Lower leg skin (tissue), 4 donors: ENCODE data around the gene NTRK3. TPM values are rescaled to one million over a fixed set of nuclear protein-coding genes. Genes with fewer than 3 reads are reported as not detected.

ENCODE experiments used
- DNase-seq, 2 donors: peaks; one replicate each; pipeline ENCODE4 v3.0.0-alpha.2; 2019; ENCODE audit warnings: low spot score in 2 of 2
- H3K4me3 ChIP-seq: fragments of 200-600 bp; sonication (generic); 2 replicates; pipeline ENCODE4 v1.5.1; 2017; ENCODE audit warnings: mild to moderate bottlenecking, low read depth; ENCODE audit not compliant: poor library complexity, severe bottlenecking
- CTCF ChIP-seq, 3 donors: fragments of 450-650 bp; IDR thresholded peaks; one replicate each; pipeline ENCODE4 v1.5.1; 2016; ENCODE audit warnings: antibody characterized with exemption in 3 of 3, mild to moderate bottlenecking in 3 of 3, moderate library complexity in 2 of 3
- POLR2A ChIP-seq, 2 donors: fragments of 450-650 bp; IDR thresholded peaks; one replicate each; pipeline ENCODE4 v1.6.1; 2016 to 2017; ENCODE audit warnings: antibody characterized with exemption in 2 of 2, mild to moderate bottlenecking in 1 of 2, moderate library complexity in 1 of 2
- WGBS, 2 donors: methylation state at CpG; one replicate each; pipeline ENCODE4 v1.1.5; 2018; 5-methylcytosine and 5-hydroxymethylcytosine counted together
- intact Hi-C: fragments of 100-400 bp; cut with DNase I; formaldehyde crosslinking; loops from one replicate; pipeline ENCODE4 v1.15.0; 2023; ENCODE audit warnings: low total_unique reads
- total RNA-seq, 4 donors: library from RNA; depleted of rRNA; stranded (reverse); fragments of >200 nt; gene quantifications; one replicate each; pipeline ENCODE4 v1.1.0, GENCODE V29; 2016

Gene NTRK3
- total RNA-seq, 4 donors from 2014 or later = 0.97 to 5.4 (median 4.4) TPM

- intact Hi-C loops = loop anchor here (5.0 kb wide), 1 partner anchor 933 kb away; no protein-coding TSS in a partner anchor
- 66 to 84% methylated on average over 7 of the region's 7 CpGs for WGBS, 2 donors
- H3K4me3 ChIP-seq = no peak overlapping the region
- no peak for DNase-seq
- TF ChIP-seq POLR2A (IDR thresholded peaks at IDR 0.05) (no peak), CTCF (IDR thresholded peaks at IDR 0.05) (no peak)
Observed at GRCh38 chr15:87944691-87945090, 311.8 kb downstream of the NTRK3 start.

- no peak for DNase-seq
- no peak overlapping the region for H3K4me3 ChIP-seq
- 63 to 66% methylated on average over 3 of the region's 3 CpGs for WGBS, 2 donors
- intact Hi-C loops = no loop called here
- no peak for TF ChIP-seq POLR2A (IDR thresholded peaks at IDR 0.05)
- no peak for TF ChIP-seq CTCF (IDR thresholded peaks at IDR 0.05)
Observed at GRCh38 chr15:87944050-87944449, 312.5 kb downstream of the NTRK3 start.

GRCh38 chr15:87943626-87944025, 312.9 kb downstream of the NTRK3 start:
- intact Hi-C loops = no loop called here
- H3K4me3 ChIP-seq = no peak overlapping the region
- WGBS, 2 donors = 49 to 57% methylated on average over 3 of the region's 3 CpGs
- TF ChIP-seq CTCF (IDR thresholded peaks at IDR 0.05) (no peak), POLR2A (IDR thresholded peaks at IDR 0.05) (no peak)
- peak in 1 of 2 donors; percentile 57 for DNase-seq

GRCh38 chr15:87942316-87942715, 314.2 kb downstream of the NTRK3 start:
- no peak for DNase-seq
- WGBS, 2 donors = 88 to 89% methylated on average over 6 of the region's 6 CpGs
- intact Hi-C loops = no loop called here
- no peak overlapping the region for H3K4me3 ChIP-seq
- TF ChIP-seq POLR2A (IDR thresholded peaks at IDR 0.05) = no peak
- TF ChIP-seq CTCF (IDR thresholded peaks at IDR 0.05) = no peak

- no peak overlapping the region for H3K4me3 ChIP-seq
- intact Hi-C loops = no loop called here
- no peak for DNase-seq
- TF ChIP-seq CTCF (IDR thresholded peaks at IDR 0.05) (no peak), POLR2A (IDR thresholded peaks at IDR 0.05) (no peak)
- 78 to 86% methylated on average over 5 of the region's 5 CpGs for WGBS, 2 donors
Observed at GRCh38 chr15:87941606-87942005, 314.9 kb downstream of the NTRK3 start.

GRCh38 chr15:87940768-87941167, 315.8 kb downstream of the NTRK3 start:
- DNase-seq = no peak
- 54 to 57% methylated on average over 2 of the region's 2 CpGs for WGBS, 2 donors
- no peak for TF ChIP-seq CTCF (IDR thresholded peaks at IDR 0.05)
- TF ChIP-seq POLR2A (IDR thresholded peaks at IDR 0.05) = no peak
- intact Hi-C loops = no loop called here
- H3K4me3 ChIP-seq = no peak overlapping the region
